SK-N-SH (cell line): ENCODE measurements around the gene MAD1L1. TPM values are rescaled to one million over a fixed set of nuclear protein-coding genes. Genes with fewer than 3 reads are reported as not detected.

Experiments
- CTCF ChIA-PET: fragments of 300-600, 350-600 bp; formaldehyde crosslinking; extraction: SDS; loops from one replicate; lab custom pipeline; 2021; lab: Yijun Ruan, JAX
- POLR2A ChIA-PET: fragments of 350-600 bp; sonication (Branson Sonifier 250); formaldehyde crosslinking; extraction: SDS; loops from one replicate; lab custom pipeline; 2020; ENCODE audit warnings: antibody characterized with exemption, inconsistent platforms; lab: Yijun Ruan, JAX
- DNase-seq: peaks from one replicate; pipeline ENCODE4 v3.0.0; 2012
- H2AFZ ChIP-seq: fragments of 200-600 bp; sonication (generic); 2 replicates; pipeline ENCODE4 v1.8.1; 2016; ENCODE audit warnings: antibody characterized with exemption, mild to moderate bottlenecking, low read depth
- H3F3A ChIP-seq: fragments of 200-600 bp; sonication (generic); replicated peaks from 2 replicates; pipeline ENCODE3; 2016; ENCODE audit warnings: antibody characterized with exemption, mild to moderate bottlenecking; ENCODE audit not compliant: insufficient read depth
- H3K27ac ChIP-seq, 2 experiments: fragments of 200-500 bp in 1 of 2; fragments of 200-600 bp in 1 of 2; sonication (Bioruptor generic) in 1 of 2; sonication (generic), shearing (Covaris generic) in 1 of 2; 2 replicates each; pipeline versions ENCODE4 v1.5.1 to v1.6.1; 2014 to 2016; ENCODE audit warnings: low read depth in 2 of 2, inconsistent platforms in 1 of 2, low read length in 1 of 2, mild to moderate bottlenecking in 1 of 2, mixed read lengths in 1 of 2
- H3K27me3 ChIP-seq: fragments of 200-600 bp; sonication (generic), shearing (Covaris generic); 2 replicates; pipeline ENCODE4 v1.6.1; 2016; ENCODE audit warnings: mixed run types; ENCODE audit not compliant: insufficient read depth
- H3K36me3 ChIP-seq, 2 experiments: fragments of 200-500 bp in 1 of 2; fragments of 200-600 bp in 1 of 2; sonication (Bioruptor generic) in 1 of 2; sonication (generic) in 1 of 2; replicated peaks in 1 of 2; 2 replicates each; pipeline versions ENCODE3 to v1.5.1; 2014 to 2016; ENCODE audit warnings: low read length in 1 of 2, mild to moderate bottlenecking in 1 of 2; ENCODE audit not compliant: insufficient read depth in 2 of 2, control insufficient read depth in 1 of 2
- H3K4me1 ChIP-seq, 2 experiments: fragments of 200-500 bp in 1 of 2; fragments of 200-600 bp in 1 of 2; sonication (Bioruptor generic) in 1 of 2; sonication (generic), shearing (Covaris generic) in 1 of 2; 2 replicates each; pipeline versions ENCODE4 v1.5.1 to v1.6.1; 2014 to 2016; ENCODE audit warnings: low read depth in 1 of 2, low read length in 1 of 2, mixed run types in 1 of 2; ENCODE audit not compliant: insufficient read depth in 2 of 2, control insufficient read depth in 1 of 2
- H3K4me2 ChIP-seq: fragments of 200-600 bp; sonication (generic), shearing (Covaris generic); 2 replicates; pipeline ENCODE4 v1.6.1; 2017; ENCODE audit warnings: mixed run types
- H3K4me3 ChIP-seq, 2 experiments: fragments of 200-500 bp in 1 of 2; fragments of 200-600 bp in 1 of 2; sonication (Bioruptor generic) in 1 of 2; sonication (generic), shearing (Covaris generic) in 1 of 2; 2 replicates each; pipeline versions ENCODE4 v1.5.1 to v1.8.1; 2014 to 2016; ENCODE audit warnings: low read depth in 2 of 2, inconsistent platforms in 1 of 2, low read length in 1 of 2, mild to moderate bottlenecking in 1 of 2, mixed read lengths in 1 of 2, moderate library complexity in 1 of 2
- H3K79me2 ChIP-seq: fragments of 200-600 bp; sonication (generic); 2 replicates; pipeline ENCODE4 v1.8.1; 2017; ENCODE audit warnings: mild to moderate bottlenecking; ENCODE audit not compliant: insufficient read depth
- H3K9ac ChIP-seq: fragments of 200-600 bp; sonication (generic); 2 replicates; pipeline ENCODE4 v1.6.1; 2017; ENCODE audit warnings: mixed run types
- H3K9me2 ChIP-seq: fragments of 200-600 bp; sonication (generic); 2 replicates; pipeline ENCODE4 v1.6.1; 2017; ENCODE audit warnings: mixed run types
- H3K9me3 ChIP-seq: fragments of 200-600 bp; sonication (generic); 2 replicates; pipeline ENCODE4 v1.6.1; 2017; ENCODE audit warnings: mixed run types, mild to moderate bottlenecking, moderate library complexity
- H4K20me1 ChIP-seq: fragments of 200-600 bp; sonication (generic); 2 replicates; pipeline ENCODE4 v1.6.1; 2017; ENCODE audit warnings: mild to moderate bottlenecking, mixed run types; ENCODE audit not compliant: insufficient read depth
- CTCF ChIP-seq: fragments of 200-600 bp; sonication (generic); IDR thresholded peaks from 2 replicates; pipeline ENCODE4 v1.6.1; 2017; ENCODE audit warnings: antibody characterized with exemption, mild to moderate bottlenecking, moderate library complexity
- ELF1 ChIP-seq: IDR thresholded peaks from 2 replicates; pipeline ENCODE4 v1.4.0; 2012
- EZH2phosphoT487 ChIP-seq: fragments of 200-600 bp; sonication (generic); IDR thresholded peaks from 2 replicates; pipeline ENCODE4 v1.6.1; 2017; ENCODE audit warnings: low read depth, mixed run types, mild to moderate bottlenecking, antibody characterized with exemption, moderate library complexity, borderline replicate concordance
- FOSL2 ChIP-seq: IDR thresholded peaks from 2 replicates; pipeline ENCODE4 v1.4.0; 2012; ENCODE audit warnings: low read depth, mild to moderate bottlenecking, moderate library complexity, borderline replicate concordance
- REST ChIP-seq: IDR thresholded peaks from 2 replicates; pipeline ENCODE4 v1.6.1; 2012; ENCODE audit warnings: mild to moderate bottlenecking, low read depth, low read length, moderate library complexity
- RFX5 ChIP-seq: IDR thresholded peaks from 2 replicates; pipeline ENCODE4 v1.6.1; 2012; ENCODE audit warnings: mild to moderate bottlenecking, improper control_type of control experiment, low read length
- SMC3 ChIP-seq: IDR thresholded peaks from 2 replicates; pipeline ENCODE4 v1.6.1; 2012; ENCODE audit warnings: low read depth, low read length, improper control_type of control experiment
- USF1 ChIP-seq: IDR thresholded peaks from 2 replicates; pipeline ENCODE4 v1.4.0; 2012; ENCODE audit warnings: low read depth, borderline replicate concordance
- WGBS: methylation state at CpG from one replicate; pipeline ENCODE4 v1.1.6; 2017; ENCODE audit warnings: low lambda C conversion rate; 5-methylcytosine and 5-hydroxymethylcytosine counted together
- polyA plus RNA-seq, 3 experiments: library from polyadenylated mRNA; depleted of rRNA; stranded (reverse); fragments of >200 nt; gene quantifications; 2 replicates each; pipeline ENCODE4 v1.2.3, GENCODE V29; 2012

MAD1L1 gene
- polyA plus RNA-seq, 1 of the 3 experiments (the other 2 are of a cell fraction): 46.2 TPM

DNA sequence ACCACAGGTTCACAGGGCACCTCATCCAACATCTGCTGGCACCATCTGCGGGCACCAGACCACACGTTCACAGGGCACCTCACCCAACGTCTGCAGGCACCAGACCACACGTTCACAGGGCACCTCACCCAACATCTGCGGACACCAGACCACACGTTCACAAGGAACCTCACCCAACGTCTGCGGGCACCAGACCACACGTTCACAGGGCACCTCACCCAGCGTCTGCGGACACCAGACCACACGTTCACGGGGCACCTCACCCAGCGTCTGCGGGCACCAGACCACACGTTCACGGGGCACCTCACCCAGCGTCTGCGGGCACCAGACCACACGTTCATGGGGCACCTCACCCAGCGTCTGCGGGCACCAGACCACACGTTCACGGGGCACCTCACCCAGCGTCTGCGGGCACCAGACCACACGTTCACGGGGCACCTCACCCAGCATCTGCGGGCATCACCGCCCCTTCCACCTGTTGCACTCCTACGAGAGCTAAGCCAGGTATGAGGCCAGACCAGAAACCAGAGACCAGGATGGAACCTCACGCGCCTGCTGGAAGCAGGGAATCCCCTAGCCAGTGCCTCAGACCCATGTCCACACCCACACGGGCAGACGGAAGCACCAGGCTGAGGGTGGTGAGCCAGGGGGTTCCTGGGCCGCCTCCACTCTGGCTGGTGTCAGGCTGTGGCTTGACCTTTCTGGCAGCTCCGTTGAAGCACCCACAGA lies 182.8 kb downstream of the MAD1L1 start (continued):
- TF ChIP-seq REST (no peak), RFX5 (no peak), FOSL2 (no peak), USF1 (no peak), SMC3 (no peak), CTCF (no peak)

- WGBS: 96% methylated on average over 15 of the region's 15 CpGs
- H3K9me3 ChIP-seq: no peaks in the 10 kb centered on the region
- DNase-seq: no peak
These were observed 183.5 kb downstream of the MAD1L1 start for GRCh38 chr7:2049111-2049781.

More at GRCh38 chr7:2049111-2049781, 183.5 kb downstream of the MAD1L1 start:
- Histone ChIP-seq H3K4me2 (no peak overlapping the region), H3K36me3 (no peaks in the 10 kb centered on the region), H2AFZ (no peak overlapping the region), H3K4me3 (no peak overlapping the region), H4K20me1 (no peaks in the 10 kb centered on the region), H3K9ac (no peak overlapping the region), H3F3A (no peaks in the 10 kb centered on the region), H3K9me2 (no peaks in the 10 kb centered on the region), H3K27ac (no peak overlapping the region), H3K27me3 (no peaks in the 10 kb centered on the region), H3K4me1 (peaks cover 0 to 17% of the 10 kb centered on the region in 2 experiments; a peak in 1 of 4 replicates), H3K79me2 (no peaks in the 10 kb centered on the region)
- TF ChIP-seq EZH2phosphoT487: no peak
- TF ChIP-seq RFX5: no peak
- TF ChIP-seq ELF1: no peak
- ChIA-PET CTCF (no interaction called here), POLR2A (interaction anchor here (1.1 kb wide), 1 partner anchor 9 kb away, joined by 3 read pairs; no protein-coding TSS in a partner anchor)
